SK-N-SH (cell line): Measurements from ENCODE around the gene CCL7. TPM values are rescaled to one million over a fixed set of nuclear protein-coding genes. Genes with fewer than 3 reads are reported as not detected.

Experiments
- CTCF ChIA-PET: fragments of 300-600, 350-600 bp; formaldehyde crosslinking; extraction: SDS; loops from one replicate; lab custom pipeline; 2021; lab: Yijun Ruan, JAX
- POLR2A ChIA-PET: fragments of 350-600 bp; sonication (Branson Sonifier 250); formaldehyde crosslinking; extraction: SDS; loops from one replicate; lab custom pipeline; 2020; ENCODE audit warnings: antibody characterized with exemption, inconsistent platforms; lab: Yijun Ruan, JAX
- DNase-seq: peaks from one replicate; pipeline ENCODE4 v3.0.0; 2012
- H2AFZ ChIP-seq: fragments of 200-600 bp; sonication (generic); 2 replicates; pipeline ENCODE4 v1.8.1; 2016; ENCODE audit warnings: antibody characterized with exemption, mild to moderate bottlenecking, low read depth
- H3F3A ChIP-seq: fragments of 200-600 bp; sonication (generic); replicated peaks from 2 replicates; pipeline ENCODE3; 2016; ENCODE audit warnings: antibody characterized with exemption, mild to moderate bottlenecking; ENCODE audit not compliant: insufficient read depth
- H3K27ac ChIP-seq, 2 experiments: fragments of 200-500 bp in 1 of 2; fragments of 200-600 bp in 1 of 2; sonication (Bioruptor generic) in 1 of 2; sonication (generic), shearing (Covaris generic) in 1 of 2; 2 replicates each; pipeline versions ENCODE4 v1.5.1 to v1.6.1; 2014 to 2016; ENCODE audit warnings: low read depth in 2 of 2, inconsistent platforms in 1 of 2, low read length in 1 of 2, mild to moderate bottlenecking in 1 of 2, mixed read lengths in 1 of 2
- H3K27me3 ChIP-seq: fragments of 200-600 bp; sonication (generic), shearing (Covaris generic); 2 replicates; pipeline ENCODE4 v1.6.1; 2016; ENCODE audit warnings: mixed run types; ENCODE audit not compliant: insufficient read depth
- H3K36me3 ChIP-seq, 2 experiments: fragments of 200-500 bp in 1 of 2; fragments of 200-600 bp in 1 of 2; sonication (Bioruptor generic) in 1 of 2; sonication (generic) in 1 of 2; replicated peaks in 1 of 2; 2 replicates each; pipeline versions ENCODE3 to v1.5.1; 2014 to 2016; ENCODE audit warnings: low read length in 1 of 2, mild to moderate bottlenecking in 1 of 2; ENCODE audit not compliant: insufficient read depth in 2 of 2, control insufficient read depth in 1 of 2
- H3K4me1 ChIP-seq, 2 experiments: fragments of 200-500 bp in 1 of 2; fragments of 200-600 bp in 1 of 2; sonication (Bioruptor generic) in 1 of 2; sonication (generic), shearing (Covaris generic) in 1 of 2; 2 replicates each; pipeline versions ENCODE4 v1.5.1 to v1.6.1; 2014 to 2016; ENCODE audit warnings: low read depth in 1 of 2, low read length in 1 of 2, mixed run types in 1 of 2; ENCODE audit not compliant: insufficient read depth in 2 of 2, control insufficient read depth in 1 of 2
- H3K4me2 ChIP-seq: fragments of 200-600 bp; sonication (generic), shearing (Covaris generic); 2 replicates; pipeline ENCODE4 v1.6.1; 2017; ENCODE audit warnings: mixed run types
- H3K4me3 ChIP-seq, 2 experiments: fragments of 200-500 bp in 1 of 2; fragments of 200-600 bp in 1 of 2; sonication (Bioruptor generic) in 1 of 2; sonication (generic), shearing (Covaris generic) in 1 of 2; 2 replicates each; pipeline versions ENCODE4 v1.5.1 to v1.8.1; 2014 to 2016; ENCODE audit warnings: low read depth in 2 of 2, inconsistent platforms in 1 of 2, low read length in 1 of 2, mild to moderate bottlenecking in 1 of 2, mixed read lengths in 1 of 2, moderate library complexity in 1 of 2
- H3K79me2 ChIP-seq: fragments of 200-600 bp; sonication (generic); 2 replicates; pipeline ENCODE4 v1.8.1; 2017; ENCODE audit warnings: mild to moderate bottlenecking; ENCODE audit not compliant: insufficient read depth
- H3K9ac ChIP-seq: fragments of 200-600 bp; sonication (generic); 2 replicates; pipeline ENCODE4 v1.6.1; 2017; ENCODE audit warnings: mixed run types
- H3K9me2 ChIP-seq: fragments of 200-600 bp; sonication (generic); 2 replicates; pipeline ENCODE4 v1.6.1; 2017; ENCODE audit warnings: mixed run types
- H3K9me3 ChIP-seq: fragments of 200-600 bp; sonication (generic); 2 replicates; pipeline ENCODE4 v1.6.1; 2017; ENCODE audit warnings: mixed run types, mild to moderate bottlenecking, moderate library complexity
- H4K20me1 ChIP-seq: fragments of 200-600 bp; sonication (generic); 2 replicates; pipeline ENCODE4 v1.6.1; 2017; ENCODE audit warnings: mild to moderate bottlenecking, mixed run types; ENCODE audit not compliant: insufficient read depth
- ELF1 ChIP-seq: IDR thresholded peaks from 2 replicates; pipeline ENCODE4 v1.4.0; 2012
- EP300 ChIP-seq, 2 experiments: IDR thresholded peaks; 2 replicates each; pipeline versions ENCODE4 v1.4.0 to v1.6.1; 2012; ENCODE audit warnings: borderline replicate concordance in 1 of 2, low read depth in 1 of 2, low read length in 1 of 2
- EZH2phosphoT487 ChIP-seq: fragments of 200-600 bp; sonication (generic); IDR thresholded peaks from 2 replicates; pipeline ENCODE4 v1.6.1; 2017; ENCODE audit warnings: low read depth, mixed run types, mild to moderate bottlenecking, antibody characterized with exemption, moderate library complexity, borderline replicate concordance
- GABPA ChIP-seq: IDR thresholded peaks from 2 replicates; pipeline ENCODE4 v1.4.0; 2012; ENCODE audit warnings: low read depth, mild to moderate bottlenecking
- GATA2 ChIP-seq: sonication (generic); formaldehyde crosslinking; IDR thresholded peaks from 2 replicates; pipeline ENCODE4 v1.5.0; 2020; ENCODE audit warnings: mild to moderate bottlenecking, missing genetic modification reagents
- MXI1 ChIP-seq: IDR thresholded peaks from 2 replicates; pipeline ENCODE4 v1.6.1; 2012; ENCODE audit warnings: mild to moderate bottlenecking, low read depth, low read length, improper control_type of control experiment
- RFX5 ChIP-seq: IDR thresholded peaks from 2 replicates; pipeline ENCODE4 v1.6.1; 2012; ENCODE audit warnings: mild to moderate bottlenecking, improper control_type of control experiment, low read length
- RXRA ChIP-seq: IDR thresholded peaks from 2 replicates; pipeline ENCODE4 v1.4.0; 2012; ENCODE audit warnings: low read depth, mild to moderate bottlenecking, borderline replicate concordance
- SIN3A ChIP-seq: IDR thresholded peaks from 2 replicates; pipeline ENCODE4 v1.6.1; 2012; ENCODE audit warnings: low read depth, mild to moderate bottlenecking, low read length, moderate library complexity, borderline replicate concordance
- SMC3 ChIP-seq: IDR thresholded peaks from 2 replicates; pipeline ENCODE4 v1.6.1; 2012; ENCODE audit warnings: low read depth, low read length, improper control_type of control experiment
- TAF1 ChIP-seq: IDR thresholded peaks from 2 replicates; pipeline ENCODE4 v1.6.1; 2012; ENCODE audit warnings: low read depth, mild to moderate bottlenecking, low read length, moderate library complexity, borderline replicate concordance
- TCF12 ChIP-seq: IDR thresholded peaks from 2 replicates; pipeline ENCODE4 v1.4.0; 2012
- TEAD4 ChIP-seq: IDR thresholded peaks from 2 replicates; pipeline ENCODE4 v1.4.0; 2012; ENCODE audit warnings: mild to moderate bottlenecking, borderline replicate concordance; ENCODE audit not compliant: insufficient read depth
- YY1 ChIP-seq: IDR thresholded peaks from 2 replicates; pipeline ENCODE4 v1.4.0; 2012; ENCODE audit warnings: low read depth, mild to moderate bottlenecking
- WGBS: methylation state at CpG from one replicate; pipeline ENCODE4 v1.1.6; 2017; ENCODE audit warnings: low lambda C conversion rate; 5-methylcytosine and 5-hydroxymethylcytosine counted together
- polyA plus RNA-seq, 3 experiments: library from polyadenylated mRNA; depleted of rRNA; stranded (reverse); fragments of >200 nt; gene quantifications; 2 replicates each; pipeline ENCODE4 v1.2.3, GENCODE V29; 2012
- TF ChIP-seq, protein P1 (sequence below): fragments of 200-600 bp; sonication (generic); IDR thresholded peaks from 2 replicates; pipeline ENCODE4 v1.6.1; 2017; ENCODE audit warnings: antibody characterized with exemption, mild to moderate bottlenecking, moderate library complexity
- TF ChIP-seq, protein P2 (sequence below): fragments of 150-350 bp; IDR thresholded peaks from 2 replicates; pipeline ENCODE4 v1.6.1; 2016; ENCODE audit warnings: mild to moderate bottlenecking, low read depth, low read length
- TF ChIP-seq, protein P3 (sequence below): IDR thresholded peaks from 2 replicates; pipeline ENCODE4 v1.4.0; 2012; ENCODE audit warnings: low read depth
- TF ChIP-seq, protein P4 (sequence below): fragments of 150-350 bp; IDR thresholded peaks from 2 replicates; pipeline ENCODE4 v1.6.1; 2017; ENCODE audit warnings: antibody characterized with exemption, low read length, low read depth, borderline replicate concordance
- TF ChIP-seq, protein P5 (sequence below): IDR thresholded peaks from 2 replicates; pipeline ENCODE4 v1.4.0; 2012; ENCODE audit warnings: low read depth, borderline replicate concordance
- TF ChIP-seq, protein P6 (sequence below): IDR thresholded peaks from 2 replicates; pipeline ENCODE4; 2012

Gene CCL7
- polyA plus RNA-seq, 1 of the 3 experiments (the other 2 are of a cell fraction) = 0.72 TPM

DNA sequence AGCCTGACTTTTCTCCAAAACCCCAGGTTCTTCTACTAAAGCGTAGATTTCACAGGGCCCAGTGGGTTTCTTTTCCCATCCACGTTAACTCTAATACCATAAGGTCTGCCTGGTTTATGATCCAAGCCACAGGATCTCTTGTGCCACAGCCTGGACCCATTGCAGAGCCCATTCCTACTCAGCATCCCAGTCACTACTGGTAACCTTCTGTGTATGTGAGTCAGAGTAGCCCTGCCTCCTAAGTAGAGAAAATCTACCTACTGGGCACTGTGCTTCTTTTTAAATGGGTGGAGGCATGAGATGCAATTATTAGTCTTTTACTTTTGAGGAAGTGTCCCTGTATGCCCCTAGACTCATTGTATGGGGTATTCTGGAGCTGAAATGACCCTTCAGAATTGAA, 29.0 kb downstream of the CCL7 start:
- H3K9me3 ChIP-seq = no peaks in the 10 kb centered on the region
- H3K4me3 ChIP-seq = no peak overlapping the region
- H3K27ac ChIP-seq = no peak overlapping the region
- no peak overlapping the region for H2AFZ ChIP-seq
- no peaks in the 10 kb centered on the region for H3K9me2 ChIP-seq
- no peaks in the 10 kb centered on the region for H3K36me3 ChIP-seq
- H3F3A ChIP-seq = peaks cover 12% of the 10 kb centered on the region
- no peak for DNase-seq
- H3K9ac ChIP-seq = no peak overlapping the region
- TF ChIP-seq GABPA (no peak), RFX5 (no peak), TEAD4 (no peak), YY1 (no peak), RXRA (no peak), SIN3A (no peak), MXI1 (no peak), GATA2 (CRISPR knock-in tag) (no peak), TAF1 (no peak), TCF12 (no peak), EP300 (IDR thresholded peaks at IDR 0.05; ENCODE audit: borderline replicate concordance in 1 of 2, low read depth in 1 of 2, low read length in 1 of 2) (no peak), SMC3 (no peak), EZH2phosphoT487 (no peak), ELF1 (no peak)
- TF ChIP-seq, protein P1, sequence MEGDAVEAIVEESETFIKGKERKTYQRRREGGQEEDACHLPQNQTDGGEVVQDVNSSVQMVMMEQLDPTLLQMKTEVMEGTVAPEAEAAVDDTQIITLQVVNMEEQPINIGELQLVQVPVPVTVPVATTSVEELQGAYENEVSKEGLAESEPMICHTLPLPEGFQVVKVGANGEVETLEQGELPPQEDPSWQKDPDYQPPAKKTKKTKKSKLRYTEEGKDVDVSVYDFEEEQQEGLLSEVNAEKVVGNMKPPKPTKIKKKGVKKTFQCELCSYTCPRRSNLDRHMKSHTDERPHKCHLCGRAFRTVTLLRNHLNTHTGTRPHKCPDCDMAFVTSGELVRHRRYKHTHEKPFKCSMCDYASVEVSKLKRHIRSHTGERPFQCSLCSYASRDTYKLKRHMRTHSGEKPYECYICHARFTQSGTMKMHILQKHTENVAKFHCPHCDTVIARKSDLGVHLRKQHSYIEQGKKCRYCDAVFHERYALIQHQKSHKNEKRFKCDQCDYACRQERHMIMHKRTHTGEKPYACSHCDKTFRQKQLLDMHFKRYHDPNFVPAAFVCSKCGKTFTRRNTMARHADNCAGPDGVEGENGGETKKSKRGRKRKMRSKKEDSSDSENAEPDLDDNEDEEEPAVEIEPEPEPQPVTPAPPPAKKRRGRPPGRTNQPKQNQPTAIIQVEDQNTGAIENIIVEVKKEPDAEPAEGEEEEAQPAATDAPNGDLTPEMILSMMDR = no peak
- TF ChIP-seq, protein P2, sequence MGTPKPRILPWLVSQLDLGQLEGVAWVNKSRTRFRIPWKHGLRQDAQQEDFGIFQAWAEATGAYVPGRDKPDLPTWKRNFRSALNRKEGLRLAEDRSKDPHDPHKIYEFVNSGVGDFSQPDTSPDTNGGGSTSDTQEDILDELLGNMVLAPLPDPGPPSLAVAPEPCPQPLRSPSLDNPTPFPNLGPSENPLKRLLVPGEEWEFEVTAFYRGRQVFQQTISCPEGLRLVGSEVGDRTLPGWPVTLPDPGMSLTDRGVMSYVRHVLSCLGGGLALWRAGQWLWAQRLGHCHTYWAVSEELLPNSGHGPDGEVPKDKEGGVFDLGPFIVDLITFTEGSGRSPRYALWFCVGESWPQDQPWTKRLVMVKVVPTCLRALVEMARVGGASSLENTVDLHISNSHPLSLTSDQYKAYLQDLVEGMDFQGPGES = no peak
- TF ChIP-seq, protein P3, sequence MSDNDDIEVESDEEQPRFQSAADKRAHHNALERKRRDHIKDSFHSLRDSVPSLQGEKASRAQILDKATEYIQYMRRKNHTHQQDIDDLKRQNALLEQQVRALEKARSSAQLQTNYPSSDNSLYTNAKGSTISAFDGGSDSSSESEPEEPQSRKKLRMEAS = no peak
- TF ChIP-seq, protein P4, sequence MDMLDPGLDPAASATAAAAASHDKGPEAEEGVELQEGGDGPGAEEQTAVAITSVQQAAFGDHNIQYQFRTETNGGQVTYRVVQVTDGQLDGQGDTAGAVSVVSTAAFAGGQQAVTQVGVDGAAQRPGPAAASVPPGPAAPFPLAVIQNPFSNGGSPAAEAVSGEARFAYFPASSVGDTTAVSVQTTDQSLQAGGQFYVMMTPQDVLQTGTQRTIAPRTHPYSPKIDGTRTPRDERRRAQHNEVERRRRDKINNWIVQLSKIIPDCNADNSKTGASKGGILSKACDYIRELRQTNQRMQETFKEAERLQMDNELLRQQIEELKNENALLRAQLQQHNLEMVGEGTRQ = no peak
- TF ChIP-seq, protein P5, sequence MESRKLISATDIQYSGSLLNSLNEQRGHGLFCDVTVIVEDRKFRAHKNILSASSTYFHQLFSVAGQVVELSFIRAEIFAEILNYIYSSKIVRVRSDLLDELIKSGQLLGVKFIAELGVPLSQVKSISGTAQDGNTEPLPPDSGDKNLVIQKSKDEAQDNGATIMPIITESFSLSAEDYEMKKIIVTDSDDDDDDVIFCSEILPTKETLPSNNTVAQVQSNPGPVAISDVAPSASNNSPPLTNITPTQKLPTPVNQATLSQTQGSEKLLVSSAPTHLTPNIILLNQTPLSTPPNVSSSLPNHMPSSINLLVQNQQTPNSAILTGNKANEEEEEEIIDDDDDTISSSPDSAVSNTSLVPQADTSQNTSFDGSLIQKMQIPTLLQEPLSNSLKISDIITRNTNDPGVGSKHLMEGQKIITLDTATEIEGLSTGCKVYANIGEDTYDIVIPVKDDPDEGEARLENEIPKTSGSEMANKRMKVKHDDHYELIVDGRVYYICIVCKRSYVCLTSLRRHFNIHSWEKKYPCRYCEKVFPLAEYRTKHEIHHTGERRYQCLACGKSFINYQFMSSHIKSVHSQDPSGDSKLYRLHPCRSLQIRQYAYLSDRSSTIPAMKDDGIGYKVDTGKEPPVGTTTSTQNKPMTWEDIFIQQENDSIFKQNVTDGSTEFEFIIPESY = no peak
- TF ChIP-seq, protein P6, sequence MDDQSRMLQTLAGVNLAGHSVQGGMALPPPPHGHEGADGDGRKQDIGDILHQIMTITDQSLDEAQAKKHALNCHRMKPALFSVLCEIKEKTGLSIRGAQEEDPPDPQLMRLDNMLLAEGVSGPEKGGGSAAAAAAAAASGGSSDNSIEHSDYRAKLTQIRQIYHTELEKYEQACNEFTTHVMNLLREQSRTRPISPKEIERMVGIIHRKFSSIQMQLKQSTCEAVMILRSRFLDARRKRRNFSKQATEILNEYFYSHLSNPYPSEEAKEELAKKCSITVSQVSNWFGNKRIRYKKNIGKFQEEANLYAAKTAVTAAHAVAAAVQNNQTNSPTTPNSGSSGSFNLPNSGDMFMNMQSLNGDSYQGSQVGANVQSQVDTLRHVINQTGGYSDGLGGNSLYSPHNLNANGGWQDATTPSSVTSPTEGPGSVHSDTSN = no peak
- H3K4me1 ChIP-seq = peaks cover 0 to 20% of the 10 kb centered on the region in 2 experiments; a peak in 2 of 4 replicates
- 73% methylated on average over 2 of the region's 2 CpGs for WGBS
- ChIA-PET CTCF (no interaction called here), POLR2A (no interaction called here)
- no peak overlapping the region for H3K4me2 ChIP-seq
- no peaks in the 10 kb centered on the region for H3K27me3 ChIP-seq
- no peaks in the 10 kb centered on the region for H3K79me2 ChIP-seq
- no peaks in the 10 kb centered on the region for H4K20me1 ChIP-seq
